H9 (cell line): ENCODE measurements around the gene ZDHHC9. TPM values are rescaled to one million over a fixed set of nuclear protein-coding genes. Genes with fewer than 3 reads are reported as not detected.

Source experiments
- DNase-seq: peaks from one replicate; pipeline ENCODE4 v3.0.0-alpha.2; 2017
- H2AFZ ChIP-seq: one replicate; pipeline ENCODE4 v1.6.1; 2013; ENCODE audit warnings: mild to moderate bottlenecking, low read length, control low read depth, moderate library complexity
- H2AK5ac ChIP-seq: 2 replicates; pipeline ENCODE4 v1.6.1; 2013; ENCODE audit warnings: low read length, control low read depth, mixed read lengths; ENCODE audit not compliant: insufficient read length
- H2BK120ac ChIP-seq: one replicate; pipeline ENCODE4 v1.6.1; 2013; ENCODE audit warnings: low read depth, mild to moderate bottlenecking, low read length, control low read depth, inconsistent platforms; ENCODE audit not compliant: poor library complexity, severe bottlenecking
- H2BK12ac ChIP-seq: 2 replicates; pipeline ENCODE4 v1.6.1; 2013; ENCODE audit warnings: low read length, control low read depth, mixed read lengths, low read depth; ENCODE audit not compliant: insufficient read length
- H2BK15ac ChIP-seq: 2 replicates; pipeline ENCODE4 v1.6.1; 2013; ENCODE audit warnings: low read depth, low read length, control low read depth
- H2BK20ac ChIP-seq: one replicate; pipeline ENCODE4 v1.6.1; 2013; ENCODE audit warnings: low read depth, mild to moderate bottlenecking, low read length, control low read depth, inconsistent platforms; ENCODE audit not compliant: poor library complexity, severe bottlenecking
- H2BK5ac ChIP-seq: 2 replicates; pipeline ENCODE4 v1.6.1; 2013; ENCODE audit warnings: low read length, control low read depth, mixed read lengths; ENCODE audit not compliant: insufficient read length
- H3K14ac ChIP-seq: 2 replicates; pipeline ENCODE4 v1.6.1; 2013; ENCODE audit warnings: low read length, control low read depth; ENCODE audit not compliant: insufficient read depth
- H3K18ac ChIP-seq: 2 replicates; pipeline ENCODE4 v1.6.1; 2013; ENCODE audit warnings: low read depth, mild to moderate bottlenecking, mixed read lengths, low read length, control low read depth; ENCODE audit not compliant: insufficient read length
- H3K23ac ChIP-seq: 2 replicates; pipeline ENCODE4 v1.6.1; 2013; ENCODE audit warnings: low read length, control low read depth, mixed read lengths, low read depth; ENCODE audit not compliant: insufficient read length
- H3K23me2 ChIP-seq: 2 replicates; pipeline ENCODE4 v1.6.1; 2013; ENCODE audit warnings: low read depth, mild to moderate bottlenecking, mixed read lengths, low read length, control low read depth; ENCODE audit not compliant: insufficient read length, poor library complexity, severe bottlenecking
- H3K27ac ChIP-seq: 2 replicates; pipeline ENCODE4 v1.5.1; 2013; ENCODE audit warnings: low read length, control low read depth, mixed read lengths, low read depth; ENCODE audit not compliant: insufficient read length
- H3K27me3 ChIP-seq: 2 replicates; pipeline ENCODE4 v1.6.1; 2013; ENCODE audit warnings: low read length, control low read depth, inconsistent platforms; ENCODE audit not compliant: insufficient read depth
- H3K4ac ChIP-seq: 2 replicates; pipeline ENCODE4 v1.6.1; 2013; ENCODE audit warnings: low read depth, mild to moderate bottlenecking, control low read depth, inconsistent platforms, low read length, moderate library complexity
- H3K4me1 ChIP-seq: 2 replicates; pipeline ENCODE4 v1.6.1; 2013; ENCODE audit warnings: low read length, control low read depth, inconsistent platforms; ENCODE audit not compliant: insufficient read depth
- H3K4me2 ChIP-seq: 2 replicates; pipeline ENCODE4 v1.6.1; 2013; ENCODE audit warnings: low read length, control low read depth, mixed read lengths; ENCODE audit not compliant: insufficient read length, insufficient read depth
- H3K56ac ChIP-seq: 2 replicates; pipeline ENCODE4 v1.6.1; 2013; ENCODE audit warnings: low read depth, mild to moderate bottlenecking, mixed read lengths, low read length, control low read depth; ENCODE audit not compliant: insufficient read length
- H3K79me1 ChIP-seq: 2 replicates; pipeline ENCODE4 v1.6.1; 2013; ENCODE audit warnings: low read depth, mild to moderate bottlenecking, moderate library complexity, low read length, control low read depth, inconsistent platforms; ENCODE audit not compliant: insufficient read depth, poor library complexity, severe bottlenecking
- H3K79me2 ChIP-seq: 2 replicates; pipeline ENCODE4 v1.6.1; 2013; ENCODE audit warnings: low read length, control low read depth, inconsistent platforms; ENCODE audit not compliant: insufficient read depth
- H3K9ac ChIP-seq: 2 replicates; pipeline ENCODE4 v1.6.1; 2013; ENCODE audit warnings: low read length, control low read depth, mixed read lengths; ENCODE audit not compliant: insufficient read length; ENCODE audit errors: extremely low read depth
- H3K9me3 ChIP-seq: one replicate; pipeline ENCODE4 v1.6.1; 2013; ENCODE audit warnings: low read depth, low read length, inconsistent platforms; ENCODE audit not compliant: control insufficient read depth
- H3T11ph ChIP-seq: one replicate; pipeline ENCODE4 v1.6.1; 2013; ENCODE audit warnings: mild to moderate bottlenecking, low read length, control low read depth, inconsistent platforms
- H4K20me1 ChIP-seq: one replicate; pipeline ENCODE4 v1.6.1; 2013; ENCODE audit not compliant: control insufficient read depth, insufficient read length, insufficient read depth
- H4K5ac ChIP-seq: 2 replicates; pipeline ENCODE4 v1.6.1; 2013; ENCODE audit warnings: low read depth, mild to moderate bottlenecking, mixed read lengths, low read length, control low read depth; ENCODE audit not compliant: insufficient read length
- H4K8ac ChIP-seq: replicated peaks from 2 replicates; pipeline ENCODE4 v1.6.1; 2013; ENCODE audit warnings: low read length, control low read depth, mixed read lengths, low read depth; ENCODE audit not compliant: insufficient read length
- H4K91ac ChIP-seq: 2 replicates; pipeline ENCODE4 v1.6.1; 2013; ENCODE audit warnings: low read depth, mild to moderate bottlenecking, moderate library complexity, mixed read lengths, low read length, control low read depth; ENCODE audit not compliant: insufficient read length
- H3K27ac Mint-ChIP-seq, 3 experiments: 2 replicates in 2 of 3; 3 replicates in 1 of 3; pipeline ENCODE4 v1.8.0; 2020 to 2021; ENCODE audit warnings: mixed read lengths in 3 of 3, mild to moderate bottlenecking in 1 of 3, moderate library complexity in 1 of 3
- H3K27me3 Mint-ChIP-seq: 2 replicates; pipeline ENCODE4 v1.8.0; 2021; ENCODE audit warnings: low read depth, mild to moderate bottlenecking, moderate library complexity, mixed read lengths
- H3K36me3 Mint-ChIP-seq, 3 experiments: 2 replicates in 2 of 3; 3 replicates in 1 of 3; pipeline ENCODE4 v1.8.0; 2020 to 2021; ENCODE audit warnings: low read depth in 3 of 3, mixed read lengths in 3 of 3; ENCODE audit not compliant: insufficient read depth in 1 of 3
- H3K4me1 Mint-ChIP-seq, 2 experiments: 2 replicates each; pipeline ENCODE4 v1.8.0; 2020; ENCODE audit warnings: mixed read lengths in 2 of 2
- H3K4me3 Mint-ChIP-seq, 2 experiments: 2 replicates in 1 of 2; 3 replicates in 1 of 2; pipeline ENCODE4 v1.8.0; 2020 to 2021; ENCODE audit warnings: mild to moderate bottlenecking in 2 of 2, mixed read lengths in 2 of 2, moderate library complexity in 1 of 2
- H3K9me3 Mint-ChIP-seq, 2 experiments: 2 replicates in 1 of 2; 3 replicates in 1 of 2; pipeline ENCODE4 v1.8.0; 2020; ENCODE audit warnings: mild to moderate bottlenecking in 2 of 2, mixed read lengths in 2 of 2, moderate library complexity in 1 of 2
- CTCF ChIP-seq: fragments of 200-600 bp; sonication (generic); conservative IDR thresholded peaks from 3 replicates; pipeline ENCODE4 v1.8.0; 2021; ENCODE audit warnings: antibody characterized with exemption, mild to moderate bottlenecking
- WGBS: extraction: QIAGEN DNeasy Blood & Tissue Kit; methylation state at CpG from one replicate; pipeline ENCODE4 v1.1.7; 2013; ENCODE audit warnings: missing lambda C conversion rate, low lambda C conversion rate, mixed read lengths; ENCODE audit not compliant: insufficient read length; ENCODE audit errors: extremely low coverage; 5-methylcytosine and 5-hydroxymethylcytosine counted together
- total RNA-seq: library from RNA; stranded (reverse); gene quantifications from 2 replicates; pipeline ENCODE4 v1.2.1, GENCODE V29; 2021

Gene ZDHHC9
- total RNA-seq, 1 experiment from 2014 or later, result 21.0 TPM

DNA sequence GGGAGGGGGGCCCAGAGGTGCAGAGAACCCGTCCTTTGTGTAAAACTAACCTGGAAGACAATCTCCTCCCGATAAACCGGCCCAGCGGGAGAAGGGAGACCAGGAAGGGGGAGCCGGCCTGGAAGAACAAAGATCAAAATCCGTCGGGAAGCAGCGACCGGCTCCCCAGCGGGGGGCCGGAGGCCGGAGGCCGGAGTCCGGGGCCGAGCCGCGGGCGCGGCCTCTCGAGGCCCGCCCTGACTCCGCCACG is 552 bp downstream of the ZDHHC9 start:
- no peaks in the 10 kb centered on the region for H3K79me2 ChIP-seq
- H3K4me2 ChIP-seq, result peak overlapping the region; percentile 65
- no peak overlapping the region for H2AFZ ChIP-seq
- H4K8ac ChIP-seq, result no peak overlapping the region
- no peak overlapping the region for H3K23ac ChIP-seq
- Mint-ChIP-seq H3K4me1 (peaks cover 10 to 15% of the 10 kb centered on the region in 2 experiments), H3K36me3 (peaks cover 12 to 27% (median 12%) of the 10 kb centered on the region in 3 experiments; a peak in 6 of 7 replicates), H3K9me3 (peaks cover 0 to 71% of the 10 kb centered on the region in 2 experiments; a peak in 2 of 5 replicates), H3K4me3 (peak overlapping the region; percentile 88 to 94), H3K27ac (peak overlapping the region in 2 of 3 experiments; percentile 18 to 82; a peak in 3 of 7 replicates), H3K27me3 (peaks cover 4% of the 10 kb centered on the region)
- no peak overlapping the region for H3K56ac ChIP-seq
- peaks cover 8% of the 10 kb centered on the region for H3K9me3 ChIP-seq
- H2BK5ac ChIP-seq, result no peak overlapping the region
- H4K5ac ChIP-seq, result no peak overlapping the region
- no peaks in the 10 kb centered on the region for H3K79me1 ChIP-seq
- no peak overlapping the region for H2BK12ac ChIP-seq
- H3K18ac ChIP-seq, result no peak overlapping the region
- H3K4ac ChIP-seq, result no peak overlapping the region
- H3K4me1 ChIP-seq, result no peaks in the 10 kb centered on the region
- no peak overlapping the region for H3K14ac ChIP-seq
- H4K91ac ChIP-seq, result no peak overlapping the region
- no peak overlapping the region for H3T11ph ChIP-seq
- peak overlapping the region; percentile 46 for H3K9ac ChIP-seq
- H2BK20ac ChIP-seq, result no peak overlapping the region
- WGBS, result no CpG with 5 or more reads among the region's 23 CpGs
- no peak overlapping the region for H3K27ac ChIP-seq
- H2AK5ac ChIP-seq, result no peak overlapping the region
- H3K27me3 ChIP-seq, result no peaks in the 10 kb centered on the region
- H3K23me2 ChIP-seq, result peaks cover 3% of the 10 kb centered on the region
- H2BK120ac ChIP-seq, result no peak overlapping the region
- H2BK15ac ChIP-seq, result no peak overlapping the region
- no peak for TF ChIP-seq CTCF
- H4K20me1 ChIP-seq, result no peaks in the 10 kb centered on the region
- peak; percentile 32 for DNase-seq
